ENCODE results near the gene ANO1.

ANO1 gene

GRCh38 chr11:70169632-70170031, 91.5 kb downstream of the ANO1 start:
- DNase-seq, result no peak

DNA sequence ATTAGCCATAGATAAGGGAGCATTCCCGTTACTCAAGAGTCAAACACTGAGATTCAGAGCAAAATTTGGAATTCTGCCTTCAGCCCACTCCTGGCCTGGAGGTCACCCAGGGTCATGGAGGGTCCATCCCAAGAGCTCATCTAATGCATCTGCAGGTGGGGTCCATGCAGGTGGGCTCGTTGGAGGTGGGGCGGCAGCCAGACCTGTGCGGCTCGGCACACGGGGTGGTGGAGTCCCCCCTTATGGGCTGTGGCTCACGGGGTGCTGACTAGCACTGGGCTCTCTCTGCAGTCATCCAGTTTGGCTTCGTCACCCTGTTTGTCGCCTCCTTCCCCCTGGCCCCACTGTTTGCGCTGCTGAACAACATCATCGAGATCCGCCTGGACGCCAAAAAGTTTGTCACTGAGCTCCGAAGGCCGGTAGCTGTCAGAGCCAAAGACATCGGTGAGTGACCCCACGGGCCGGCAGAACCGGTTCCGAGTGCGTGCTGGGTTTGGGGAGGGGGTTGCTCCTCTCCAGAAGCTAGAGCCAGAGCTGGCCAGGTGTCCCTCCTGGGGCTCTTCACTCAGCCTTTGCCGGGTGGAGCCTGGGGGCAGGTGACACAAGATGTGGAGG, 92.6 kb downstream of the ANO1 start:
- no peak for DNase-seq

GRCh38 chr11:70173018-70173417, 94.9 kb downstream of the ANO1 start:
- DNase-seq, result no peak

GRCh38 chr11:70174547-70175235, 96.6 kb downstream of the ANO1 start:
- no peak for DNase-seq

DNA sequence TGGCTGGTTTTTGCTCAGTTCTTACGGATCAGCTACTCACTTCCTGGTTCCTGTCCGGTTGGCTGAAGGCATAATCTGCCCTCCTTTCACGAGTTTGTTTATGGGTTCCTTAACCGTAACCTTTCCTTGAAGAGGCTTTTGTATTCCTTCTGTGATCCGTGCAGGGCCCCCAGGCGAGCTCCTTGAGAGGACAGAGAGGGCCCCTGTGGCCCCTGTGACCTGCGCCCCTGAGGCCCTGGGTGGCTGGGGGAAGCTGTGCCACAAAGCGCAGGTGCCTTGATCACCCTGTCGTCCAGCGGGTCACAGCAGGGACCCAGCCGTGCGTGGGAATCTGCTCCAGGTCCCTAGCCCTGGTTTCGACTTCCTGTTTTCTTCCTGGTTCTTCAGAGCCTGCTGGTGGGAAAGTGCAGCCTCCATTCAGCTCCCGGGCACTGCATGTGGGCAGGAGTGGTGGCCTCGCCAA, 97.2 kb downstream of the ANO1 start:
- no peak for DNase-seq

DNA sequence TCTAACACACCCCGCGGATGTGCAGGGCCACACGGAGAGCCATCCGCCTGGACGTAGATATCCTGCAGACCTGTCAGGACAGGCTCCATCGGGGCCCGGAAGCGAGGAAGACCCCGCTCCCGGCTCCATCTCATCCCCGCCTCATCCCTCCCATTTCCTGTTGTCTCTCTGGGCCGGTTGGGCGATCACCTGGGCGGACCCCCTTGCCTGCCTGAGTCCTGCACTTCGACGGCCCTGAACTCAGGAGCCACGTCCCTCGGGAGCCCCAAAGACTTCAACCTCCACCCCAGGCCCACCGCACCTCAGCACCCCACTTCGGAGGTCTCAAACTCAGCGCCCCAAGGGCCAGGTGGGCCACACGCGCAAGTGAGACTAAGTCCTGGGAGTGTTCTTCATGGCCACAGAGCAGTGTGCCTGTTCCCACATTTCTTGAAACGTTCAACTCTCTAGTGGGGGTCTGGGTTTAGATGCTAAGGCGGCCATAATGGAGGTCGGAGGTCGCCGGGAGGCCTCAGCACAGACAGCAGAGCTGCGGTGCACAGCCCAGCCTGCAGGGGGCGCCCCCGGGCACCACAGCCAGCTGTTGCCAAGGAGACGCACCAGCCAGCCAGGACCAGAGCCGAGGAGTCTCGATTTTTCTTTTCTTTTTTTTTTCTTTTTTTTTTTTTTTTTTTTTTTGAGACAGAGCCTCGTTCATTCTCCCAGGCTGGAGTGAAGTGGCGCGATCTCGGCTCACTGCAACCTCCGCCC, 99.0 kb downstream of the ANO1 start:
- peak; percentile 20 for DNase-seq

DNA sequence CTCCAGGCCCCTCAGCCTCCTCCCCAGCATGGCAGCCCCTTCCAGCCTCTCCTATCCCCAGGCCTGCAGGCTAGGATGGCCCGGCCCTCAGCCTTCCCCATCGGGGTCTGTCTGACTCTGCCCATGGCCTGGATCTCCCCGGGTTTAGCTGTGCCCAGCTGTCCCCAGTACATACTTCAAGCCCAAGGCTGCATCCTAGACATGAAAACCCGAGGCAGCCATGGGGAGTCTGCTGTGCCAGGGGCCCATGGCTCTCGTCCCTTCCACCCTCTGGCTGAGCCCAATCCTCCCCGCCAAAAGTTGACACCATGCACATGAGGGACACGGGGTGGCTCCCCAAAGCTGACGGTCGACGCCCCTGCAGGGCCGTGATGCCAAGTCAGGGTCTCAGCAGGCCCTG, 102.8 kb downstream of the ANO1 start:
- DNase-seq, result no peak

- DNase-seq, result no peak
These were observed 104.1 kb downstream of the ANO1 start for GRCh38 chr11:70182266-70182665.

DNA sequence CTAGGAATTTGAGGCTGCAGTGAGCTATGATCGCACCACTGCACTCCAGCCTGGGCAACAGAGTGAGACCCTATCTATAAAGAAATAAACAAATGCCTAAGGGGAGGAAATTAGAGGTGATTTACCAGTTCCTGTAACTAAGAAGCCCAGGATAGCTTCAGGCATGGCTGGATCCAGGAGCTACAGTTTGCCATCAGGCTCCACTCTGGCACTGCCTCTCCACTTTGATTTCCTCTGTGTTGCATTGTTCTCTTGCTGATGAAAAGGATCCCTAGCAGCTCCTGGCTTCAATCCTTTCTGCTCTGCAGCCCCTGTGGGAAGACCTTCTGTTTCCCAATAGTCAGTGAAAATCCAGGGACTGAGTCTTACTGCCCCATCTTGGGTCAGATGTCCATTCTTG, 104.9 kb downstream of the ANO1 start:
- DNase-seq, result no peak

- DNase-seq, result no peak
These were observed 105.5 kb downstream of the ANO1 start for GRCh38 chr11:70183483-70184176.

GRCh38 chr11:70184396-70184795, 106.3 kb downstream of the ANO1 start:
- DNase-seq, result no peak

DNA sequence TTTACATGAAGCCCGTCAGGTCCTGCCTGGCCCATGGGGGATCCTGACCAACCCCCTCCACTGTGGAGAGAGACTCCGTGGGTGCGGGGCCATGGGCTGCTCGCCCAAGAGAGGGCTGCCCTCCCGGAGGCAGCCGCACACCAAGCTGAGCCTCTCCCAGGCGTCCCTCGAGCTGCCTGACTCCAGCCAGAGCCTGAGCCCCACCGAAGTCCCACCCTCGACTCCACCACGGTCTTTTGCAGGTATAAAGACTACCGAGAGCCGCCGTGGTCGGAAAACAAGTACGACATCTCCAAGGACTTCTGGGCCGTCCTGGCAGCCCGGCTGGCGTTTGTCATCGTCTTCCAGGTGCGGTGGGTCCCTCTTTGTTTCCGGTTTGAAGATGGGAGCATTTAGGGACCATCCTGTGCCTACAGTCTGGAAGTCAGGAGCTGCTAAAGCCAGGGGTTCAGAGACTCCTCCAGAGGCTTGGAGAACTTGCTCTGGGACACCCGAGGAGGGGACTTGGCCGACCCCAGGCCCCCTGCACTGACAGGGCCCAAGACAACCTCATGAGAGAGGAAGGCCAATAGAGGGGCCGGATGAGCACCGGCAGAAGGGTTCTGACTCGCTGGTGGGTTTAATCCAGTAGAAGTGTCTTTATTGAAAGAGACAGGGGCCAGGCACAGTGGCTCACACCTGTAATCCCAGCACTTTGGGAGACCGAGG, 107.4 kb downstream of the ANO1 start:
- DNase-seq, result no peak

DNA sequence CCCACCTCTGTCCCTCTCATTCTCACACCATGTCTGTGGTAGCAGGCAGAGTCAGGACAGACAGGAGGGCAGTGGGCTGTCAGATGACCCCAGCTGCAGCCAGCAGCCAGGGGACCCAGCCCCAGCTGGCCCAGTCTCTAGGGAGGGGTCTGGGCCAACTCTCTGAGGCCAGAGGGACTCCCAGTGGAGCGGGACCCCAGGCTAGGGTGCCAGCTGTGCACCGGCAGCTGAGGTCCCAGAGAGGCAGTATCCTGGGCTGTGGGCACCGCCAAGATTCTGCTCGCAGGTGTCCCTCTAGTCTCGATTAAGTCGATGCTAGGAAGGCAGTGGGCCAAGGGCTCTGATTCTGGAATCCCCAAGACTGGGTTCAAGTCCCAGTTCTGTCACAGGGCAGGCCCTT, 108.3 kb downstream of the ANO1 start:
- DNase-seq, result no peak

DNA sequence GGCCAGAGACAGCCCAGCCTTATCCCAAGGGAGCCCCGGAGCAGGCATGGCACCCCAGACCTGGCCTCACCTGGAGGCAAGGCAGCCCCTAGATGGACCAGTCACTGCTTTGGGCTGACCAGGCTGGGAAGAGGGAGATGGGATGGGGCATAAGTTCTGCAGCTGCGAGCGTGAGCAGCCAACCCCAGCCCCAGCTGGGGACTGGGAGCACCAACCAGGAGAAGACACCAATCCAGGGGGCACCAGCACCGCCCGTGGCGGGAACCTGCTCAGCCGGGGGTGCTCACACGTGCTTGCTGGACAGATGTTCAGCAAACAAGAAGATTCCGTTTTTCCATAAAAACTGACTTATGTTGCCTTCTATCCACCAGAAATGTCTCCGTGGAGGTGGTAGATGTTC, 108.8 kb downstream of the ANO1 start:
- DNase-seq, result no peak

DNA sequence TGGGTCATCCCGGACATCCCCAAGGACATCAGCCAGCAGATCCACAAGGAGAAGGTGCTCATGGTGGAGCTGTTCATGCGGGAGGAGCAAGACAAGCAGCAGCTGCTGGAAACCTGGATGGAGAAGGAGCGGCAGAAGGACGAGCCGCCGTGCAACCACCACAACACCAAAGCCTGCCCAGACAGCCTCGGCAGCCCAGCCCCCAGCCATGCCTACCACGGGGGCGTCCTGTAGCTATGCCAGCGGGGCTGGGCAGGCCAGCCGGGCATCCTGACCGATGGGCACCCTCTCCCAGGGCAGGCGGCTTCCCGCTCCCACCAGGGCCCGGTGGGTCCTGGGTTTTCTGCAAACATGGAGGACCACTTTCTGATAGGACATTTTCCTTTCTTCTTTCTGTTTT, 109.7 kb downstream of the ANO1 start:
- no peak for DNase-seq

DNA sequence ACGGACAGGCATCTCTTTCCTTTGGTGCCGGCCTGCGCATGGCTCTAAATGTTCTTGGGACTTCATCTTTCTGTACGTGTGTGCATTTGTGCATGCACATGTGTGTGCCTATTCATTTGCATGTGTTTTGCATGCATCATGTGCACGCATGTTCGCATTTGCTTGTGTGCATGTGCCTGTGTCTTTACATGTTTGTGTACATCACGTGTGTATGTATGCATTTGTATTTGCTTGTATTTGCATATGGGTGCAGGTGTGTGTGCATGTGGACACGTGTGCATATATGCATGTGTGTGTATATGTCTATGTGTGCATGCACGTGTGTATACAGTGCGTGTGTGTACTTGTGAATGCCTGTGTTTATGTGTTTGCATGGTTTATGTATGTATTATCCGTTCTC, 111.5 kb downstream of the ANO1 start:
- no peak for DNase-seq

GRCh38 chr11:70191495-70192140, 113.5 kb downstream of the ANO1 start:
- DNase-seq, result peak; percentile 21

- no peak for DNase-seq
These were observed 114.7 kb downstream of the ANO1 start for GRCh38 chr11:70192666-70193410.

- no peak for DNase-seq
These were observed 115.5 kb downstream of the ANO1 start for GRCh38 chr11:70193411-70194292.
